Activated CD8-positive, alpha-beta memory T cell treated with anti-CD3 and anti-CD28 coated beads for 36 hours (primary cell): Measurements from ENCODE around the gene GZMM. TPM values are rescaled to one million over a fixed set of nuclear protein-coding genes. Genes with fewer than 3 reads are reported as not detected.

Experiments used
- CTCF ChIA-PET: fragments of 350-600 bp; sonication (Branson Sonifier 250); formaldehyde crosslinking; loops from one replicate; lab custom pipeline; 2021; ENCODE audit warnings: antibody characterized with exemption; lab: Charles Lee
- POLR2A ChIA-PET: fragments of 350-600 bp; sonication (Branson Sonifier 250); formaldehyde crosslinking; loops from one replicate; lab custom pipeline; 2021; ENCODE audit warnings: antibody characterized with exemption; lab: Charles Lee
- total RNA-seq, 2 experiments: library from RNA; stranded (reverse); gene quantifications; one replicate each; pipeline ENCODE4 v1.2.3, GENCODE V29; 2021

Gene GZMM
- total RNA-seq, 2 experiments from 2014 or later = 45.0 to 46.8 TPM

GRCh38 chr19:547117-547516 lies 3.3 kb downstream of the GZMM start:
- ChIA-PET CTCF (no interaction called here), POLR2A (no interaction called here)

- POLR2A ChIA-PET = no interaction called here
- CTCF ChIA-PET = no interaction called here
Measured at GRCh38 chr19:547836-548720, 4.2 kb downstream of the GZMM start.

GRCh38 chr19:548886-549830 lies 5.3 kb downstream of the GZMM start:
- ChIA-PET CTCF (no interaction called here), POLR2A (no interaction called here)

GRCh38 chr19:554817-555216 lies 11.0 kb downstream of the GZMM start:
- CTCF ChIA-PET = interaction anchor here (1.8 kb wide), 1 partner anchor 29 kb away, joined by 6 read pairs; no protein-coding TSS in a partner anchor
- POLR2A ChIA-PET = interaction anchor here (0.6 kb wide), 1 partner anchor 66 kb away, joined by 3 read pairs; no protein-coding TSS in a partner anchor

- ChIA-PET POLR2A (no interaction called here), CTCF (interaction anchor here (1.0 to 1.8 kb wide), 2 partner anchors 23 to 29 kb away, joined by 4 to 6 read pairs; no protein-coding TSS in a partner anchor)
Measured at GRCh38 chr19:555474-555808, 11.6 kb downstream of the GZMM start.

- POLR2A ChIA-PET = no interaction called here
- CTCF ChIA-PET = interaction anchor here (1.0 kb wide), 1 partner anchor 24 kb away, joined by 4 read pairs; no protein-coding TSS in a partner anchor
Measured at GRCh38 chr19:556611-557382, 12.9 kb downstream of the GZMM start.

GRCh38 chr19:558770-559439 lies 15.1 kb downstream of the GZMM start:
- ChIA-PET CTCF (interaction anchor here (1.4 kb wide), 1 partner anchor 15 kb away, joined by 3 read pairs; the partner anchor contains the start of gene GZMM), POLR2A (no interaction called here)

- ChIA-PET CTCF (interaction anchor here (0.7 to 0.9 kb wide), 2 partner anchors 24 to 26 kb away, joined by 4 read pairs; no protein-coding TSS in a partner anchor), POLR2A (no interaction called here)
Measured at GRCh38 chr19:560121-560520, 16.3 kb downstream of the GZMM start.

- CTCF ChIA-PET = interaction anchor here (1.0 to 1.2 kb wide), 2 partner anchors 34 to 56 kb away, joined by 3 to 4 read pairs; no protein-coding TSS in a partner anchor
- POLR2A ChIA-PET = no interaction called here
Measured at GRCh38 chr19:566403-566802, 22.6 kb downstream of the GZMM start.

GRCh38 chr19:566844-567243 lies 23.0 kb downstream of the GZMM start:
- CTCF ChIA-PET = interaction anchor here (1.0 to 1.2 kb wide), 2 partner anchors 35 to 56 kb away, joined by 3 to 4 read pairs; no protein-coding TSS in a partner anchor
- POLR2A ChIA-PET = no interaction called here

GRCh38 chr19:567296-567900 lies 23.5 kb downstream of the GZMM start:
- CTCF ChIA-PET = interaction anchor here (1.0 to 1.2 kb wide), 2 partner anchors 35 to 57 kb away, joined by 3 to 4 read pairs; no protein-coding TSS in a partner anchor
- POLR2A ChIA-PET = no interaction called here

GRCh38 chr19:570251-570686 lies 26.4 kb downstream of the GZMM start:
- ChIA-PET POLR2A (no interaction called here), CTCF (no interaction called here)

- ChIA-PET POLR2A (interaction anchor here (1.1 kb wide), 1 partner anchor 39 kb away, joined by 5 read pairs; the partner anchor contains the start of gene CDC34), CTCF (interaction anchor here (1.0 kb wide), 1 partner anchor 40 kb away, joined by 3 read pairs; no protein-coding TSS in a partner anchor)
Measured at GRCh38 chr19:570937-571565, 27.2 kb downstream of the GZMM start.

- CTCF ChIA-PET = interaction anchor here (1.0 kb wide), 1 partner anchor 39 kb away, joined by 3 read pairs; no protein-coding TSS in a partner anchor
Measured at GRCh38 chr19:571566-571974, 27.7 kb downstream of the GZMM start.

GRCh38 chr19:572140-572742 lies 28.4 kb downstream of the GZMM start, which contains the start of gene BSG:
Gene BSG (plus strand): TSS chr19:572596. CDS start chr19:572635, 39 bp downstream.
- ChIA-PET POLR2A (interaction anchor here (0.7 to 1.1 kb wide), 6 partner anchors 28 to 91 kb away, joined by 3 to 5 read pairs (median 4); partner anchors contain the start of genes CDC34 and RNF126), CTCF (interaction anchor here (0.6 to 1.3 kb wide), 5 partner anchors 10 to 103 kb away, joined by 3 read pairs; partner anchors contain the start of gene FSTL3)

More at GRCh38 chr19:571566-571974, 27.7 kb downstream of the GZMM start:
- POLR2A ChIA-PET = interaction anchor here (0.7 to 1.1 kb wide), 4 partner anchors 27 to 92 kb away, joined by 3 to 5 read pairs (median 4); partner anchors contain the start of genes CDC34 and RNF126
